Upper lobe of left lung (tissue), 4 donors: ENCODE measurements around the gene CCM2.

Source experiments
- EP300 ChIP-seq, 4 donors: sonication (generic); formaldehyde crosslinking; IDR thresholded peaks; one replicate each; pipeline ENCODE4 v1.5.1; 2017; ENCODE audit warnings: antibody characterized with exemption in 4 of 4, control low read depth in 2 of 4
- POLR2A ChIP-seq, 4 donors: fragments of 450-650 bp; IDR thresholded peaks; one replicate each; pipeline ENCODE4 v1.5.1; 2016 to 2017; ENCODE audit warnings: antibody characterized with exemption in 4 of 4, mild to moderate bottlenecking in 2 of 4
- POLR2AphosphoS5 ChIP-seq, 2 donors: sonication (generic); formaldehyde crosslinking; IDR thresholded peaks; one replicate each; pipeline ENCODE4 v1.5.1; 2017; ENCODE audit warnings: antibody characterized with exemption in 2 of 2
- TF ChIP-seq, protein P1 (sequence below), 6 experiments: fragments of 450-650 bp in 4 of 6; fragments of 200-600 bp in 2 of 6; sonication (generic) in 2 of 6; IDR thresholded peaks; one replicate each; pipeline ENCODE4 v1.5.1; 2016 to 2019; ENCODE audit warnings: antibody characterized with exemption in 6 of 6

GRCh38 chr7:45073031-45073785 lies 73.2 kb downstream of the CCM2 start:
- TF ChIP-seq POLR2A (IDR thresholded peaks at IDR 0.05) (no peak), POLR2AphosphoS5 (IDR thresholded peaks at IDR 0.05) (no peak), EP300 (IDR thresholded peaks at IDR 0.05) (no peak)
- TF ChIP-seq, protein P1, sequence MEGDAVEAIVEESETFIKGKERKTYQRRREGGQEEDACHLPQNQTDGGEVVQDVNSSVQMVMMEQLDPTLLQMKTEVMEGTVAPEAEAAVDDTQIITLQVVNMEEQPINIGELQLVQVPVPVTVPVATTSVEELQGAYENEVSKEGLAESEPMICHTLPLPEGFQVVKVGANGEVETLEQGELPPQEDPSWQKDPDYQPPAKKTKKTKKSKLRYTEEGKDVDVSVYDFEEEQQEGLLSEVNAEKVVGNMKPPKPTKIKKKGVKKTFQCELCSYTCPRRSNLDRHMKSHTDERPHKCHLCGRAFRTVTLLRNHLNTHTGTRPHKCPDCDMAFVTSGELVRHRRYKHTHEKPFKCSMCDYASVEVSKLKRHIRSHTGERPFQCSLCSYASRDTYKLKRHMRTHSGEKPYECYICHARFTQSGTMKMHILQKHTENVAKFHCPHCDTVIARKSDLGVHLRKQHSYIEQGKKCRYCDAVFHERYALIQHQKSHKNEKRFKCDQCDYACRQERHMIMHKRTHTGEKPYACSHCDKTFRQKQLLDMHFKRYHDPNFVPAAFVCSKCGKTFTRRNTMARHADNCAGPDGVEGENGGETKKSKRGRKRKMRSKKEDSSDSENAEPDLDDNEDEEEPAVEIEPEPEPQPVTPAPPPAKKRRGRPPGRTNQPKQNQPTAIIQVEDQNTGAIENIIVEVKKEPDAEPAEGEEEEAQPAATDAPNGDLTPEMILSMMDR (IDR thresholded peaks at IDR 0.05) = no peak
